Measurements from ENCODE around the gene PDZD7. TPM values are rescaled to one million over a fixed set of nuclear protein-coding genes. Genes with fewer than 3 reads are reported as not detected.
"Not testable (repeated sequence)": the region's sequence is repeated elsewhere in the genome, so short reads cannot be mapped to it uniquely, and the experiment has no call there.

PDZD7 gene
- polyA plus RNA-seq, 3 donors: 1.2 to 1.9 (median 1.8) TPM

- DNase-seq (ENCODE audit: low read depth in 3 of 3, low spot score in 2 of 3): no peak
Measured at GRCh38 chr10:100986623-100986951, 44.3 kb downstream of the PDZD7 start.

GRCh38 chr10:100985336-100985735, 45.6 kb downstream of the PDZD7 start:
- no peak for DNase-seq (ENCODE audit: low read depth in 3 of 3, low spot score in 2 of 3)

- no peak for DNase-seq (ENCODE audit: low read depth in 3 of 3, low spot score in 2 of 3)
Measured at GRCh38 chr10:100984672-100985177, 46.2 kb downstream of the PDZD7 start.

- no peak for DNase-seq (ENCODE audit: low read depth in 3 of 3, low spot score in 2 of 3)
Measured at GRCh38 chr10:100983868-100984671, 46.9 kb downstream of the PDZD7 start.

- no peak for DNase-seq (ENCODE audit: low read depth in 3 of 3, low spot score in 2 of 3)
Measured at GRCh38 chr10:100982916-100983830, 47.8 kb downstream of the PDZD7 start.

GRCh38 chr10:100981178-100981772, 49.7 kb downstream of the PDZD7 start:
- no peak for DNase-seq (ENCODE audit: low read depth in 3 of 3, low spot score in 2 of 3)

- no peak for DNase-seq (ENCODE audit: low read depth in 3 of 3, low spot score in 2 of 3)
Measured at GRCh38 chr10:100980711-100981110, 50.2 kb downstream of the PDZD7 start.

GRCh38 chr10:100980311-100980710, 50.6 kb downstream of the PDZD7 start:
- DNase-seq (ENCODE audit: low read depth in 3 of 3, low spot score in 2 of 3): no peak

- DNase-seq (ENCODE audit: low read depth in 3 of 3, low spot score in 2 of 3): no peak
Measured at GRCh38 chr10:100979791-100980272, 51.1 kb downstream of the PDZD7 start.

GRCh38 chr10:100978901-100979195, 52.1 kb downstream of the PDZD7 start:
- no peak for DNase-seq (ENCODE audit: low read depth in 3 of 3, low spot score in 2 of 3)

GRCh38 chr10:100978121-100978900, 52.6 kb downstream of the PDZD7 start:
- DNase-seq (ENCODE audit: low read depth in 3 of 3, low spot score in 2 of 3): no peak

GRCh38 chr10:100977436-100977835, 53.5 kb downstream of the PDZD7 start:
- DNase-seq (ENCODE audit: low read depth in 3 of 3, low spot score in 2 of 3): no peak

- DNase-seq (ENCODE audit: low read depth in 3 of 3, low spot score in 2 of 3): no peak
Measured at GRCh38 chr10:100976906-100977305, 54.0 kb downstream of the PDZD7 start.

GRCh38 chr10:100975397-100975796, 55.5 kb downstream of the PDZD7 start:
- not testable (repeated sequence) for DNase-seq (ENCODE audit: low read depth in 3 of 3, low spot score in 2 of 3)

- no peak for DNase-seq (ENCODE audit: low read depth in 3 of 3, low spot score in 2 of 3)
Measured at GRCh38 chr10:100972904-100973535, 57.9 kb downstream of the PDZD7 start.

GRCh38 chr10:100972115-100972903, 58.6 kb downstream of the PDZD7 start:
- DNase-seq (ENCODE audit: low read depth in 3 of 3, low spot score in 2 of 3): no peak

GRCh38 chr10:100970914-100971811, 59.8 kb downstream of the PDZD7 start:
- DNase-seq (ENCODE audit: low read depth in 3 of 3, low spot score in 2 of 3): no peak
